NB4 (cell line): ENCODE data around the gene PRRT1B.

Experiments
- CTCF ChIP-seq: IDR thresholded peaks from one replicate; pipeline ENCODE4 v1.5.1; 2012; ENCODE audit warnings: low read depth, low read length
- MYC ChIP-seq: IDR thresholded peaks from 2 replicates; pipeline ENCODE4 v1.6.1; 2011; ENCODE audit warnings: low read depth, low read length
- POLR2A ChIP-seq: IDR thresholded peaks from 2 replicates; pipeline ENCODE4 v1.6.1; 2011; ENCODE audit warnings: mild to moderate bottlenecking; ENCODE audit not compliant: insufficient read length; ENCODE audit errors: extremely low read depth

GRCh38 chr9:131528886-131529505 lies 16.3 kb upstream of the PRRT1B start:
- TF ChIP-seq CTCF (no peak), POLR2A (no peak), MYC (no peak)
